OCI-LY3 (cell line): ENCODE results near the gene SPINT2.

Source experiments
- EZH2phosphoT487 ChIP-seq: fragments of 200-600 bp; shearing (Covaris generic); IDR thresholded peaks from 2 replicates; pipeline ENCODE4 v1.6.1; 2018; ENCODE audit warnings: antibody characterized with exemption, mixed run types, low read depth
- TF ChIP-seq, protein P1 (sequence below): fragments of 200-600, 300-600 bp; sonication (generic); IDR thresholded peaks from 2 replicates; pipeline ENCODE4 v1.5.1; 2014; ENCODE audit warnings: antibody characterized with exemption, low read length, low read depth

DNA sequence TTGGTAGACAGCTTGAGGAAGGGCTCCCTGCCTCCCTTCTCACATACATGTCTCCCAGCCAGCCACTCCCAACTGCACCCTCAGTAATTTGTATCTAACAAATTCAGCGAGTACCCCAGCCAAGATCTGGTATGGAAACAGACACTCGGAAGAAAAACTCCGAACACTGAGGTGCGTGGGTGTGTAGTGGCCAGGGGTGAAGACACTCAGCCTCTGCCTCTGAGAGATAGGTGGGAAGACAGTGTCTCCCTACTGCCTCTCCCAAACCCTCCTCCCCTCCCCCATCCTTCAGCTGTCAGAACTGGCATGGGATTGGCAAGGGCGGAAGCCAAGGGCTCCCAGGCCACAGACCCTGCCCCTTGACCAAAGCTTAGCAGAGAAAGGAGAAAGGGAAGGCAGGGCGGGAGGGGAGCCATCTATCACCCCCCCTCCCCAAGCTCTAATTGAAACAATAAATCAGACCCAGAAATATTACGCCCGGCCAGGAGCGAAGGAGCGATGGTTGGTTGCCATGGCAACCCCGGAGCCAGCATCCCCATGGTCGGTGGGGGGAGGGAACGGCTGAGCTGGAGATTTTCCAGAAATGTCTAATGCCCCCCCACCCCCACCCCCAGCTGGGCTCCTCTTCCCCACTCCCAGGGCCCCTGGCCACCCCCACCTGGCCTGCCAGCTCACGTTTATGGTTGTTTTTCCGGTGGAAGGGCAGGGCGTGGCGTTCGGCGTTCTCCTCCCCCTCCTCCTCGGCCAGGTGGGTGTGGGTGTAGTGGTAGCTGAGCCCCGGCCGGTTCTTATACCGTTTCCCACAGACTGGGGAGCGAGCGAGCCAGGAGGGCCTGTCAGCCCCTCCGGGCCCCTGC is 47.4 kb upstream of the SPINT2 start:
- TF ChIP-seq, protein P1, sequence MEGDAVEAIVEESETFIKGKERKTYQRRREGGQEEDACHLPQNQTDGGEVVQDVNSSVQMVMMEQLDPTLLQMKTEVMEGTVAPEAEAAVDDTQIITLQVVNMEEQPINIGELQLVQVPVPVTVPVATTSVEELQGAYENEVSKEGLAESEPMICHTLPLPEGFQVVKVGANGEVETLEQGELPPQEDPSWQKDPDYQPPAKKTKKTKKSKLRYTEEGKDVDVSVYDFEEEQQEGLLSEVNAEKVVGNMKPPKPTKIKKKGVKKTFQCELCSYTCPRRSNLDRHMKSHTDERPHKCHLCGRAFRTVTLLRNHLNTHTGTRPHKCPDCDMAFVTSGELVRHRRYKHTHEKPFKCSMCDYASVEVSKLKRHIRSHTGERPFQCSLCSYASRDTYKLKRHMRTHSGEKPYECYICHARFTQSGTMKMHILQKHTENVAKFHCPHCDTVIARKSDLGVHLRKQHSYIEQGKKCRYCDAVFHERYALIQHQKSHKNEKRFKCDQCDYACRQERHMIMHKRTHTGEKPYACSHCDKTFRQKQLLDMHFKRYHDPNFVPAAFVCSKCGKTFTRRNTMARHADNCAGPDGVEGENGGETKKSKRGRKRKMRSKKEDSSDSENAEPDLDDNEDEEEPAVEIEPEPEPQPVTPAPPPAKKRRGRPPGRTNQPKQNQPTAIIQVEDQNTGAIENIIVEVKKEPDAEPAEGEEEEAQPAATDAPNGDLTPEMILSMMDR, result no peak
- TF ChIP-seq EZH2phosphoT487, result no peak
